ENCODE results near the gene CELF5. TPM values are rescaled to one million over a fixed set of nuclear protein-coding genes. Genes with fewer than 3 reads are reported as not detected.

Gene CELF5
- total and polyA plus RNA-seq, 9 of the 15 experiments (the other 6 are each of a cell fraction or from before 2014, with no cell fraction given): 0.01 to 0.56 (median 0.22) TPM

DNA sequence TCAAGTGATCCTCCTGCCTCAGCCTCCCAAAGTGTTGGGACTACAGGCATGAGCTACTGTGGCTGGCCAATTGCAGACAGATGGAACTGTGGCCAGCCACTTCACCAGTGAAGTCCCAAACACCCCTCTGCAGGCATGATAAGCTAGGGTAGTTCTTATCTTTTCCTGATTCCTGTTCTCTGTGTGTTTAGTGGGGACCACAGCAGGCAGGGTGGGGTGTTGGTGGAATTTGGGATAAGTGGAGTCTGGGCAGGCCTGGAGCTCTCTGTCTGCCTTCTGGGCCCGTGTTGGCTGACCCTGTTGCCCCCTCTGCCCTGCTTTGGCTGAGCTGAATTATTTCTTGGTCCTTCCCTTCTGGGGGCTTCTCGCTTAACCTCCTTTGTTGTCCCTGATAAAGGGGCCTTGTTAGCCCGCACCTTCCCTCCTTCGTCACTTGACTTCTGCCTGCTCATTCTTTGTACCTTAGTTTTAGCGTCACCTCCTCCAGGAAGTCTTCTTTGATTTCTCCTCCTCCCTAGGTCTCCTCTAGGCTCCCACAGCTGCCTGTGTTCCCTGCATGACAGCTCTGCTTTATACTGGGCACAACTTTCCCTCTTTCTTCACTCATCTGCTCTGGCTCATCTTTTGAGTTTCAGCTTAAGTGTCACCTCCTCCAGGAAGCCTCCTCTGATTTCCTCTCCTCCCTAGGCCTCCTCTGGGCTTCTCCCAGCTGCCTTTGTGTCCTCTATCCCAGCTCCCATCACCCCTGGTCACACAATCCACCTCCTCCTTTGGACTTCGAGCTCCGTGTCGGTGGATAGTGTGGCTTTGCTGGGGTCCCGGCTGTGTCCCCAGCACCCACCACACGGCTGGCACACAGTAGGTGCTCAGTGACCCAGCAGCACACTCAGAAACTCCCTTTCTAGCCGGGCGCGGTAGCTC lies 40.5 kb upstream of the CELF5 start (continued):
- TF ChIP-seq SAFB2 (IDR thresholded peaks at IDR 0.05; ENCODE audit: borderline replicate concordance, low read depth, low read length, severe bottlenecking): no peak
- no peak for TF ChIP-seq HDAC3 (IDR thresholded peaks at IDR 0.05; ENCODE audit: borderline replicate concordance, partially characterized antibody)
- TF ChIP-seq FOSL1 (tag; conservative IDR thresholded peaks at IDR 0.05): peak; percentile 44; the same call in 1 of the 2 replicates
- TF ChIP-seq NEUROD1 (IDR thresholded peaks at IDR 0.05; ENCODE audit: borderline replicate concordance, low read depth, low read length, partially characterized antibody): no peak
- TF ChIP-seq, protein P1, sequence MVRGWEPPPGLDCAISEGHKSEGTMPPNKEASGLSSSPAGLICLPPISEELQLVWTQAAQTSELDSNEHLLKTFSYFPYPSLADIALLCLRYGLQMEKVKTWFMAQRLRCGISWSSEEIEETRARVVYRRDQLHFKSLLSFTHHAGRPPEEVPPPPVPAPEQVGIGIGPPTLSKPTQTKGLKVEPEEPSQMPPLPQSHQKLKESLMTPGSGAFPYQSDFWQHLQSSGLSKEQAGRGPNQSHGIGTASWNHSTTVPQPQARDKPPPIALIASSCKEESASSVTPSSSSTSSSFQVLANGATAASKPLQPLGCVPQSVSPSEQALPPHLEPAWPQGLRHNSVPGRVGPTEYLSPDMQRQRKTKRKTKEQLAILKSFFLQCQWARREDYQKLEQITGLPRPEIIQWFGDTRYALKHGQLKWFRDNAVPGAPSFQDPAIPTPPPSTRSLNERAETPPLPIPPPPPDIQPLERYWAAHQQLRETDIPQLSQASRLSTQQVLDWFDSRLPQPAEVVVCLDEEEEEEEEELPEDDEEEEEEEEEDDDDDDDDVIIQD (CRISPR knock-in tag; IDR thresholded peaks at IDR 0.05): no peak
- TF ChIP-seq ZBTB7A (IDR thresholded peaks at IDR 0.05; ENCODE audit: borderline replicate concordance, control insufficient read depth, low read depth, low read length): no peak
- TF ChIP-seq ZFX (CRISPR knock-in tag; IDR thresholded peaks at IDR 0.05): no peak
- TF ChIP-seq ZNF77 (CRISPR knock-in tag; IDR thresholded peaks at IDR 0.05): no peak
- no peak for TF ChIP-seq ZNF143 (CRISPR knock-in tag; IDR thresholded peaks at IDR 0.05)
- TF ChIP-seq ZNF57 (CRISPR knock-in tag; IDR thresholded peaks at IDR 0.05): no peak
- TF ChIP-seq ETS2 (tag; IDR thresholded peaks at IDR 0.05; ENCODE audit: borderline replicate concordance, poor library complexity, severe bottlenecking): no peak
- TF ChIP-seq, protein P2, sequence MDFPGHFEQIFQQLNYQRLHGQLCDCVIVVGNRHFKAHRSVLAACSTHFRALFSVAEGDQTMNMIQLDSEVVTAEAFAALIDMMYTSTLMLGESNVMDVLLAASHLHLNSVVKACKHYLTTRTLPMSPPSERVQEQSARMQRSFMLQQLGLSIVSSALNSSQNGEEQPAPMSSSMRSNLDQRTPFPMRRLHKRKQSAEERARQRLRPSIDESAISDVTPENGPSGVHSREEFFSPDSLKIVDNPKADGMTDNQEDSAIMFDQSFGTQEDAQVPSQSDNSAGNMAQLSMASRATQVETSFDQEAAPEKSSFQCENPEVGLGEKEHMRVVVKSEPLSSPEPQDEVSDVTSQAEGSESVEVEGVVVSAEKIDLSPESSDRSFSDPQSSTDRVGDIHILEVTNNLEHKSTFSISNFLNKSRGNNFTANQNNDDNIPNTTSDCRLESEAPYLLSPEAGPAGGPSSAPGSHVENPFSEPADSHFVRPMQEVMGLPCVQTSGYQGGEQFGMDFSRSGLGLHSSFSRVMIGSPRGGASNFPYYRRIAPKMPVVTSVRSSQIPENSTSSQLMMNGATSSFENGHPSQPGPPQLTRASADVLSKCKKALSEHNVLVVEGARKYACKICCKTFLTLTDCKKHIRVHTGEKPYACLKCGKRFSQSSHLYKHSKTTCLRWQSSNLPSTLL (IDR thresholded peaks at IDR 0.05): no peak
- no peak for TF ChIP-seq EWSR1 (IDR thresholded peaks at IDR 0.05; ENCODE audit: borderline replicate concordance, low read depth, partially characterized antibody)
- peak; percentile 47; the same call in 1 of the 2 replicates for TF ChIP-seq MTA2 (IDR thresholded peaks at IDR 0.05; ENCODE audit: low read depth)
- TF ChIP-seq COPS2 (conservative IDR thresholded peaks at IDR 0.05): no peak
- no peak for TF ChIP-seq ARHGAP35 (IDR thresholded peaks at IDR 0.05; ENCODE audit: partially characterized antibody)
- no peak for TF ChIP-seq TAF15 (IDR thresholded peaks at IDR 0.05; ENCODE audit: low read depth, low read length)
- TF ChIP-seq ZNF707 (CRISPR knock-in tag; conservative IDR thresholded peaks at IDR 0.05): no peak
- no peak for TF ChIP-seq POLR2H (tag; IDR thresholded peaks at IDR 0.05; ENCODE audit: low read depth)
- no peak for TF ChIP-seq ZNF263 (CRISPR knock-in tag; IDR thresholded peaks at IDR 0.05; ENCODE audit: borderline replicate concordance)
- no peak for TF ChIP-seq EGR1 (conservative IDR thresholded peaks at IDR 0.05)
- TF ChIP-seq ZNF311 (CRISPR knock-in tag; IDR thresholded peaks at IDR 0.05): no peak
- TF ChIP-seq, protein P3, sequence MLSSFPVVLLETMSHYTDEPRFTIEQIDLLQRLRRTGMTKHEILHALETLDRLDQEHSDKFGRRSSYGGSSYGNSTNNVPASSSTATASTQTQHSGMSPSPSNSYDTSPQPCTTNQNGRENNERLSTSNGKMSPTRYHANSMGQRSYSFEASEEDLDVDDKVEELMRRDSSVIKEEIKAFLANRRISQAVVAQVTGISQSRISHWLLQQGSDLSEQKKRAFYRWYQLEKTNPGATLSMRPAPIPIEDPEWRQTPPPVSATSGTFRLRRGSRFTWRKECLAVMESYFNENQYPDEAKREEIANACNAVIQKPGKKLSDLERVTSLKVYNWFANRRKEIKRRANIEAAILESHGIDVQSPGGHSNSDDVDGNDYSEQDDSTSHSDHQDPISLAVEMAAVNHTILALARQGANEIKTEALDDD (IDR thresholded peaks at IDR 0.05): no peak
- TF ChIP-seq EP400 (IDR thresholded peaks at IDR 0.05): no peak
- TF ChIP-seq ZC3H4 (CRISPR knock-in tag; IDR thresholded peaks at IDR 0.05; ENCODE audit: borderline replicate concordance): no peak

Measured in K562 (cell line).